ENCODE data around the gene PGAP1.

GRCh38 chr2:196914867-196915460, 11.5 kb downstream of the PGAP1 start:
- TF ChIP-seq CTCF (IDR thresholded peaks at IDR 0.05), result no peak
- TF ChIP-seq POLR2A (IDR thresholded peaks at IDR 0.05), result no peak
- no peak for TF ChIP-seq POLR2AphosphoS5 (IDR thresholded peaks at IDR 0.05)

Data from breast epithelium (tissue), 3 donors.